ENCODE measurements around the gene PPP1R9A.

GRCh38 chr7:94943134-94943533 lies 35.7 kb downstream of the PPP1R9A start:
- no peak for TF ChIP-seq ZNF433 (tag by site-specific recombination; IDR thresholded peaks at IDR 0.05; ENCODE audit: low read depth)
- no peak for TF ChIP-seq CTCF (tag by site-specific recombination; IDR thresholded peaks at IDR 0.05)
- TF ChIP-seq PBX3 (CRISPR knock-in tag; IDR thresholded peaks at IDR 0.05): no peak
- TF ChIP-seq ZEB2 (tag by site-specific recombination; IDR thresholded peaks at IDR 0.05): no peak
